Measurements from ENCODE around the gene DPP10.

The DPP10 gene

DNA sequence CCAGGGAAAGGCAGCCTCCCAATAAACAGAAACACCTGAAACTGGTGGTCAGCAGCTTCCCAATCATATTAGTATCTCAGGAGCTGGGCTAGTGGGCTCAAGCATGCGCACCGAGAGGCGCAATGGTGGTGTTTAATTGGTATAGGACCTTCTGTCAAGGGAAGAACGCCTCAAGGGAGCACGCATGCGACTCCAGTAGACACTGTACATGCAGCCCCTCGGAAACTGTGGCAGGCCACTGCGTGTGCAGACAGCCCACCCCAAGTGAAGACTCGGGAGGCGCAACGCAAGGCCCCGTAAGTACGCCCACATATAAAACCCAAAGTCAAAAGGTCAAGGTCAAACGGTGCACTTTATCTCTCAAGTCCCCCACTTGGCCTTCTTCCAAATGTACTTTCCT is 1405.8 kb downstream of the DPP10 start:
- Mint-ChIP-seq H3K27ac (no peak overlapping the region), H3K4me3 (no peak overlapping the region), H3K9me3 (peaks cover 8 to 10% of the 10 kb centered on the region in 2 donors), H3K27me3 (no peaks in the 10 kb centered on the region), H3K4me1 (no peaks in the 10 kb centered on the region)
- ATAC-seq = no peak
- DNase-seq = no peak

- H3K4me1 Mint-ChIP-seq = no peaks in the 10 kb centered on the region
- no peaks in the 10 kb centered on the region for H3K27me3 Mint-ChIP-seq
- H3K4me3 Mint-ChIP-seq = no peak overlapping the region
- DNase-seq (no peak), ATAC-seq (no peak)
- peaks cover 0 to 5% of the 10 kb centered on the region in 2 donors for H3K9me3 Mint-ChIP-seq
- no peak overlapping the region for H3K27ac Mint-ChIP-seq
These were observed 1424.6 kb downstream of the DPP10 start for GRCh38 chr2:115867024-115867423.

DNA sequence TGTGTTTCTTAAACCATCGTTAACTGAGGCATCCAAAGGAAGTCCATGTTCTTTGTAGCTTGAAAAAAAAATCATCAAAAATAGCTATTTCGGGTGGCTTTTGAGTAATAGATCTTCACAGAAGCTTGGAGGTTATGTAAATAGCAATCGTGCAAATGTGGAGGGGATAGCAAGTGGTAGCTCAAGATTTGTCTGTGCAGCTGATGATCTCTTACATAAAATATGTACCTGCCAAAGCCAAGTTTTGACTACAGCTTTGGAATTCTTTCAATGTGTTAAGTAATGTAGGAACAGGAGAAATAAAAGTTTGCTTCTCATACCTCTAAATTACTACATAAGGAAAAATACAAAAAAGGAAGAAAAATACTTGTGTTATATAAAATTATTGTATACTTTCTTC is 1432.0 kb downstream of the DPP10 start:
- Mint-ChIP-seq H3K9me3 (no peaks in the 10 kb centered on the region), H3K4me3 (no peak overlapping the region), H3K27me3 (no peaks in the 10 kb centered on the region), H3K27ac (no peak overlapping the region), H3K4me1 (no peaks in the 10 kb centered on the region)
- no peak for DNase-seq
- ATAC-seq = no peak

DNA sequence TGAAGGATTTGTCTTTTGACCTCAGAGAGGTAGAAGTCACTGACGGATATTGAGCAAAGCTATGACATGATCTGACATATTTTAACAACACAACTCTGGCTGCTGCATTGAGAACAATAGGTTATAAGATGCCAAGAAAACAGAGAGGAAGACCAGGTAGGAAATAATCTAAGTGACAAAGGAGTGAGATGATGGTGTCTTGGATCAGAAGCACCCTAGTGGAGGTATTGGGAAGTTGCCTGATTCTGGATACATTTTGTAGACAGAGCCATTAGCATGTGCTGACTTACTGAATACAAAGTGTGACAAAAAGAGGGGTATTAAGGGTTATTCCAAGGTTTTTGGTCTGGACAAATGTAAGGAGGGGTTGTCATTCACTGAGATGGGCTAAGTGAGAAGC is 1438.1 kb downstream of the DPP10 start:
- Mint-ChIP-seq H3K9me3 (peaks cover 12 to 22% of the 10 kb centered on the region in 2 donors), H3K4me3 (no peak overlapping the region), H3K4me1 (no peaks in the 10 kb centered on the region), H3K27ac (no peak overlapping the region), H3K27me3 (no peaks in the 10 kb centered on the region)
- ATAC-seq (no peak), DNase-seq (no peak)

DNA sequence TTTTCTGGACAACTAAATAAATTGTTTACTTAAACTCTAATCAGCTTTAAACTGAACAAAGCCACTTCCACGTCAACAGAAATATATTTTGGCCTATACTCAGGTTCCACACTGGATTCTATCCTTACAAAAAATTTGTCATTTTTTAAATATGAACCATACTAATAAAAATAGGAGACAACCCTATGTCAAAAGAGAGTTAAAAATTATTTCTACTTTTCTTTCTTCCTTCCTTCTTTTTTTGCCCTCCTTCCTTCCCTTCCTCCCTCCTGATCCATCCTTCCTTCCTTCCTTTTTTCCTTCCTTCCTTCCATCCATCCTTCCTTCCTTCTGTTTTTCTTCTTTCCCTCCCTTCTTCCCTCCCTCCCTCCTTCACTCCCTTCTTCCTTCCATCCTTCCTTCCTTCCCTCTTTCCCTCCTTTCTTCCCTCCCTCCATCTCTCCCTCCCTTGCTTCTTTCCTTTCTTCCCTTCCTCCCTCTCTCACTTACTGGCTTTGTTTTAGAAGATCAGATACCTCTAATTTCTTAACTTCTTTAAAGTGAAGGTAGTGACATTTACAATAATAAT is 1444.9 kb downstream of the DPP10 start:
- Mint-ChIP-seq H3K9me3 (peaks cover 17 to 37% of the 10 kb centered on the region in 2 donors), H3K4me1 (no peaks in the 10 kb centered on the region), H3K27me3 (no peaks in the 10 kb centered on the region), H3K4me3 (no peak overlapping the region), H3K27ac (no peak overlapping the region)
- no peak for DNase-seq
- ATAC-seq = no peak
